Stimulated activated CD8-positive, alpha-beta memory T cell treated with anti-CD3 and anti-CD28 coated beads, Interleukin-12 subunit alpha, Interleukin-12 subunit beta, amount 100 ng/mL, for 4 hours (primary cell): ENCODE data around the gene IGSF3.

ENCODE experiments used
- DNase-seq: peaks from one replicate; pipeline ENCODE4 v3.0.0-alpha.2; 2020; ENCODE audit warnings: low read depth

The IGSF3 gene

GRCh38 chr1:116686175-116686574, 18.6 kb upstream of the IGSF3 start:
- DNase-seq: no peak

- no peak for DNase-seq
Observed at GRCh38 chr1:116684575-116684974, 17.0 kb upstream of the IGSF3 start.

DNA sequence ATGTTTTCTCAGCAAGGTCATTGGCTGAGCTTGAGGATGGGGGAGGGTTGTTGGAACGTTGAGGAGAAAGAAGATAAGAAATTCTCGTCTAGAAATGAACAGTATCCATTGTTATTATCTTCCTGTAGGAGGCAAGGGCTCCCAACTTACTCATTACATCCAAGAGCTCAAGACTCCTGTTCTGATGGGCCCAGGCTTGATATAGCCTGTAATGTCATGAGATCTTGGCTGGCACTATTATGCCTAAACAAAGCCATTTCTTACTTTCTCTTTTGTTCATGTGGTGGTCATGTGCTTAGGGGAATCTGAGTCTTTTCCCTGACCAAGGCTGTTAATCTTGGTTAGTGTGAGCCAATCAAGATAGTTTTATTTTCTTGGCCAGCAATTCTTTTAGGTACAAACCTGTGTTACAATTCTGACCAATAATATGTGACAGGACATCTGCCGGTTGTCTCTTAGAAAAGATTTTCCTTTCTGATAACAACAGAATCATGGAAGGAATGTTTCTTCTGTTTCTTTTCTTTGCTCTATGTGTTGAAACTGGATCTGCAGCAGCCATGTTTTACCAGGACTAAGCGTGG, 15.2 kb upstream of the IGSF3 start:
- no peak for DNase-seq

DNA sequence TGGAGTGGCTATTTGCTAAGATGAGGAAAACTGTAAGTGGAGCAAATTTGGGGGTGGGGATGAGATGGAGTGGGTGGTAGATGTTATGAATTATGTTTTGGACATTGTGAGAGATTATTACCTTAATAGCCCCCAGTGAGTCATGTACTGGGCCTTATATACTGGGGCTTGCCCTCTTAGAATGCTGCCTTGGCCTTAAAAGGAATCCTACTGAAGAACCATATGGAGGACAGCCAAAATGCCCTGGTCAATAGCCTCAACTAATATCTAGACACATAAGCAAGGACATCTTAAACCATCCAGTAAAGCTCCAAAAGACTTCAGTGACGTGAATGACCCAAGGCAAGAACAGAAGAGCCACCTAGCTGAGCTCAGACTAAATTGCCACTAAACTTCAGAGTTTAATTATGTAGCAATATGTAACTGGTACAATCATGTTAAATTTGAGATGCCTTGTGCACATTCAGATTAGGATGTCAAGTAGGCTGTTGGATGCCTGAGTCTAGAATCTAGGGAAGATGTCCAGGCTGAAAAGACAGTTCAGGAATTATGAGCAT, 13.9 kb upstream of the IGSF3 start:
- no peak for DNase-seq

DNA sequence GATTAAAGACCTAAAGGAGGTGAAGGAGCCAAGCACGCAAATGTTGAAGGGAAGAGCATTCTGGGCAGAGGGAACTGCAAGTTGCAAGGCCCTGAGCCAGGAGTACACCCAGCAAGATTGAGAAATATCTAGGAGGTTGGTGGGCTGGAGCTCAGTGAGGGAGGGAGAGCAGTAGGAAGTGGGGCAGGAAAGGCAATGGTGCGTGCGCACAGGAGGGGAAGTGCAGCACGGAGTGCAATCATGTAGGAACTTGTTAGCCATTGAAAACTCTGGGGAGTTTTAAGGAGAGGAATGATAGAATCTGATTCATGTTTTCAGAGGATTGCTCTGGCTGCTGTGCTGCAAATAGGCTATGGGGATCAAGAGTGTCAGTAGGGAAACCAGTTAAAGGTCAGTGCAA, 13.2 kb upstream of the IGSF3 start:
- no peak for DNase-seq

DNA sequence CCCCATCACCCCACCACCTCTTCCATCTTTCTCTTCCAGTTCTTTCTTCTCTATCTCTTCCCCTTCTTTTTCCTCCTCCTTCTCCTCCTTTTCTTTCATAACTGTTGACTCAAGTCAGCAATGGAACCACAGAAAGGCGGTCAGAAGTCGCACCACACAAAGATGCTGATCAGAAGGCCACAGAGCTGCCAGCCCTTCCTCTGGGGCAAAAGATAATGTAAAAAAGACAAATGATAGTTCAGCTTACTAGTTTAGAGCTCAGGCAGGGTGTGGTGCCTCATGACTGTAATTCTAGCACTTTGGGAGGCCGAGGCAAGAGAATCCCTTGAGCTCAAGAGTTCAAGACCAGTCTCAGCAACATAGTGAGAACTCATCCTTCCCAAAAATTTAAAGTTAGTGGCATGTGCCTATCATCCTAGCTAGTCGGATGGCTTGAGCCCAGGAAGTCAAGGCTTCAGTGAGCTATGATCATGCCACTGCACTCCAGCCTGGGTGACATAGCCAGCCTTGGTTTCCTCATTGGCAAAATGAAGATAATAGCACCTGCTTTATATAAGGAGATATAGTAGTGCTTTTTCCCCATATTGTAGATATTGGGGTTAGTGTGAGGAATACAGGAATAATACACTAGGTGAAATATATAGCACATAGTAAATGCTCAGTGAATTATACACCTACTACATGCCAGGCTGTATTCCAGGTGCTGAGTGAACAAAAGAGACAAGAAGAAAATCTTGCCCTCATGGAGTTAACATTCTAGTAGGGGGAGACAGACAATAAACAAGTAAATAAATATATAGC, 12.5 kb upstream of the IGSF3 start:
- no peak for DNase-seq

GRCh38 chr1:116679091-116679827, 11.7 kb upstream of the IGSF3 start:
- no peak for DNase-seq

DNA sequence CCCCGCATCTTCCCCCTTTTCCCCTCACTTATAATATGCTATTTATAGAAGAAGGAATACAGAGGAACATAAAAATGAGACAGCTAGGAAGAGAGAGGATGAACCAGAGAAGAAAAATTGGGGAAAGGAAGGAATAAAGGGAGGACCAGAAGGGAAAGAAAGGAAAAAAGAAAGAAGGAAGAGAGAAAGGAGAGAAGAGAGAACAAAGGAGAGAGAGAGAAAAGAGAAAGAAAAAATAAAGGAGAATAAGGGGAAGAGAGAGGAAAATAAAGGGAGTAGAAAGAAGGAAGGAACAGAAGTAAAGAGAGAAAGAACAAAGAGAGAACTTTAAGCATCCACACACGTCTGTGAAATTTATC, 11.2 kb upstream of the IGSF3 start:
- DNase-seq: no peak

DNA sequence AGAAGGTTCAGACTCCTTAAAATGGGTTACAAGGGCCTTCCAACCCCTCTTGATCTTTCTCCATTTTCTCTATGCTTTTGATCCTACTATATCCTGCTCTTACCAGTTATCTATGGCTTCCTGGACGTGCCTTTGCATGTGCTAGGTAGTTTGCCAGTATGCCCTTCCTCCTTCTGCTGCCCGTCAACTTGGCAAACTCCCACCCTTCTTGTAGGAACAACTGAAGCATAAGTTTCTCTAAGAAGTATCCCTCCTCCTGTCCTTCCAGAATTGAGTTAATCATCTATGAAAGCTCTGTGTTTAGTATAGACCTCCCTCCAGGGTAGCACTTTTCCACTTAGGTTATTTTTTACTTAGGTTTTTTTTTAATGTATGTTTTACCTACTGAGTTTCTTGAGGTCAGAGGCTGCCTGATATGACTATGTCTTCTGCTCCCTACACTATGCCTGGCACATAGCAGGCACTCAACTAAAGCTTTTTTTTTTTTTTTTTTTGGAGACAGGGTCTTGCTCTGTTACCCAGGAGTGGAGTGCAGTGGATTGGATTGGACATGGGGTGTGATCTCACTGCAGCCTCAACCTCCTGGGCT, 10.0 kb upstream of the IGSF3 start:
- no peak for DNase-seq

DNA sequence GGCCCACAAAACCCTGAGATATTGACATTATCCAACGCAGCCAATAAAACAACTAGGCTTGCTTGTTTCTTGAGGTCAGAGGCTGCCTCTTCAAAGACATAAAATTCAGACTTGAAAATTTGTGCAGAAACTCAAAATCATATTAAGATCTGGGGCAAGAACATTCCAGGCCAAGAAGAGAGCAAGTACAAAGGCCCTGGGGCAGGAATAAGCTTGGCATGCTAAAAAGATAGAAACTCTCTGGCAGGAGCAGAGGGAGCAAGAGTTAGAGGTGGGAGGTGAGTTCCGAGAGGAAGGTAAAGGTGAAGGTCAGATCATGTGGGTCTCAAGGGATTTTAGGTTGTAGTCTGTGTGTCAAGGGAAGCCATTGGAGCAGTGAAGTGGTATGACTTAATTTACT, 8.8 kb upstream of the IGSF3 start:
- DNase-seq: no peak

DNA sequence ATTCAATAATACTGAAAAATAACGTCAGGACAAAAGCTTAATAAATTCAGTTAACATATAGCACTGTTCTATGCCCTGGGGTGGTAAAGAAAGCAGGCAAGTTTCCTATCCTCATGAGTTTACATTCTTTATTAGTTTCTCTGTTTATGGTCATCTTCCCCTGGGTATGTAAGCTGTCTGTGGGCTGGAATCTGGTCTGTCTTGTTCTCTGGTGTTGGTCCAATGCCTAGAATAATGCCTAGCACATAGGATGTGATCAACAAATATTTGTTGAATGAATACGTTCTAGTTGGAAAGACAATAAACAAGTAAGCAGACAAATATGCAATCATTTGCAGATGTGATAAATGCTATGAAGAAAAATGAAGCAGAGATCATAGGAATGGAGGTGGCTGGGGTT, 7.2 kb upstream of the IGSF3 start:
- DNase-seq: no peak

GRCh38 chr1:116674011-116674531, 6.5 kb upstream of the IGSF3 start:
- no peak for DNase-seq

- DNase-seq: no peak
Observed at GRCh38 chr1:116671912-116672311, 4.4 kb upstream of the IGSF3 start.

- DNase-seq: no peak
Observed at GRCh38 chr1:116671072-116671760, 3.7 kb upstream of the IGSF3 start.

DNA sequence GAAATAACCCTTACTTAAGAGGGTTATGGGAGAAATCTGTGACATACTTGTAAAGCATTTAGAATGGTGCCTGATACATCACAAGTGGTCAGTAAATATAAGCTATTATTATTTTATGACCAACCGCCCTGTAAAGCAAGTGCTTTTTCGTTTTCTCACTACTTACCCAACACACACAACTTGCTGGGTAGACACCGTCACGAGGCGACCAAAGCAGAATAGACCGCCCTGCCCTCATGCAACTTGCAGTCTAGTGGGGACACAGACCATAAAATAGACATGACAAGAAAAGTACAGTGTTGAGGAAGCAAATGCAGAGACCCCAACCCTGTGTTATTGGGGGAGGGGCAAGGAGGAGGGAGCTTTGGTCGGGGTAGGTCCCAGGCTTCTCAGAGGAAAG, 744 bp upstream of the IGSF3 start:
- no peak for DNase-seq

DNA sequence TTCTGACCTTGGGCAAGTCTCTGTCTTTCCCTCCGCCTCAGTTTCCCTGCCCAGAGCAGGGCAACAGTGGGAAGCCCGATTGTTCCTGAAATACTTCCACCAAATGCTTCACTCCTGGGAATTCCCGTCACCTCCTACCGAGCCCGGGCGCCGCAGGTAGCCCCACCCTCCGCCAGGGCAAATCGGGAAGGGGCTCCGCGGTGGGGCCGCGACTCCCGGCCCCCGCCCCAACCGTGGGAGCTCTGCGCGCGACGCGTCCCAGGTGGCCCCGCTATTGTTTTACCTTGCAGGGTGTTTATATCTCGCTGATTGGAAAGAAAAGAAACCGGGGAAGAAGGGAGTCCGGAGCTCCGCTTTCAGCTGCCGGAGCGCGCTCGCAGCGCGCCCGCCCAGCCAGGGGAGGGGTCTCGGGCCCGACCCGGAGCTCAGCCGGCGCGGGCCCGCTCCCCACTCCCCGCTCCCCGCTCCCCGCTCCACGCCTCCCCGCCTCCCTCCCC, 407 bp downstream of the IGSF3 start:
- no peak for DNase-seq

DNA sequence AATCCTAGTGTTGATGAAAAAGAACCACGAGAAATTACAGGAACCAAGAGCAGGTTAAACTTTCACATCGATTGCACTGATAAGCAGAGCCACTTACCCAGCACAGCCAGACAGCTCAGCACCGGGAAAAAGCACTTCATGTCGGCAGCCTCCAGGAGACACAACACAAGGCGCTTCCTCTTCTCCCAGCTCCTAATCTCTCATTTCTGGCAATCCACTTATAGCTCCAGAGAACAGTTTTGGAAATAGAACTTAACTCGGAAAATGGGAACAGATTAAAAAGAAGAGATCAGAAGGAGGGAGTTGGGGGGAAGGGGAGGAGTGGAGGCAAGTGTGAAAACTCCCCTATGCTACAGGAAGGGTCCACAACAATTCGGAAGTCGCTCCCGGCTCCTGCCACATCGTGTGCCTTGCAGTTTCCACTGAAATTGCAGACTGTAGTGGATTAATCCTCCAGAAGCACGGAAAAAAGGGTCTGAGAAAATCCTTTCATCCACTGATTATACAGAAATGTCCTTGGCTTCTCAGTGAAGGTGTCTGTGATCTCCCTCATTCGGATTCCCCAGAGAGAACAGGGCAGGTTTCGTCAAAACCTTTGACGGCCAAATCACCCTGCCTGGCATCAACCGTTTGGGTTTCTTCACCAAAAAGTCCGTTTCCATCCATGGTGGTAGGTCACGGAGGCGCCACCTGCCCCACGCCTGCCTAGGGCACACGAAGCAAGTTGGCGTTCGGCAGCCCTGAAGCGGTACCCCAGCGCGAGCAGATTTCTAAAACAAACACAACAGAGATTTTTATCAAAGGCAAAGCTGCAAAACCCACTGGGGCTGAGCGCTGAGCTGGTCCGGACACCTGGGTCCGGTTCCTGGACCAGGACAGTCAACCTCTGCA, 1.1 kb downstream of the IGSF3 start:
- DNase-seq: no peak

- no peak for DNase-seq
Observed at GRCh38 chr1:116664978-116665371, 2.6 kb downstream of the IGSF3 start.

DNA sequence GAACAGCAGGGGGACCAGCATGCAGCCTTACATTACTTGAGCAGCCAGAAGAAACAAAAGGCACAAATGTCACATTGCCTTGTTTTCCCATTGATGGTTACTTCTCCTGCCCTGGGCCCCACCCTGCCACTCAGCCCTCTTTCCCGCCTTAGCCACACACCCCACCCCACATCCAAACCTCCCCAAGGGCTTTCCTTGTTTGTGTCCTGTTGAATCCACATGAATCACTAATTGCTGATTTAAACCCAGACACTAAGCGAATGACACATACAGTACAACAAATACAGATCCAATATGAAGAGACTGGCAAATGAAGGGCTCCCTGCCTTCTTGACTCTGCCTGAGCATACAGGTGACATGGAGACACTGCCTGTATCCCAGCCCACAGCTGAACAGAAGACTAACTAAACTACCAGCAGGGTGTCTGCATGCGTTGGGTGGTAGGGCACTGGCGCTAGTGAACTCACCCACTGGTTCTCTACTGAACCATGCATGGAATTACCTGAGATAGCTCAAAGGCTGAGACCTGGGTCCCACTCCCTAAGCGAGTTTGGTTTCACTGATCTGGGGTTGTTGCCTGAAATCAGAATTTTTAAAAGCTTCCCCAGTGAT, 3.1 kb downstream of the IGSF3 start:
- DNase-seq: no peak

DNA sequence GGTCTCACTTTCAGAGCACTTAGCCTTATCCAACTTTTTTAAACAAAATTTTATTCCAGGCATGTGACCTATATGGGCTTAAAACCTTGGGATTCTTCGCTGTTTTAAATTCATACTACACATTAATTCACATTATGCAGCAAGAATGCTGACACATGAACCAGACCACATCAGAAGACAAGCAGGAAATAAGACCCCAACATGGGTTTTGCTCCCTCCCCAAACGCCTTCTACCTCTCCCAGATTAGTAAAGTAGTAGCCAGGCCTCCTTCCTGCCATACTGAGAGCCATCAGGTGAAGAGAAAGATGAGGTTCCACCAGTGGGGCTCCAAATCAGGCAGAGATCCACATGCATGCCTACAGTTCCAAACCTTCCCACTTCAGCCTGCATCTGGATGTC, 3.7 kb downstream of the IGSF3 start:
- DNase-seq: no peak
